K562 (cell line): ENCODE measurements around the gene ZFPM1. TPM values are rescaled to one million over a fixed set of nuclear protein-coding genes. Genes with fewer than 3 reads are reported as not detected.
A peak's percentile ranks its signal among the peaks of the same experiment; 100 is the strongest.

Experiments used
- ATAC-seq: fragments of 200-7000 bp; cut with Tn5 transposase; 3 replicates; pipeline ENCODE4 v1.9.1; 2020; ENCODE audit warnings: moderate library complexity
- BruUV-seq: library from RNA; stranded (reverse); fragments of 400-500 nt; replicated peaks from 2 replicates; lab custom pipeline; 2021; lab: Mats Ljungman, UMichigan
- CTCF ChIA-PET: fragments of 300-600 bp; formaldehyde crosslinking; extraction: SDS; loops from one replicate; lab custom pipeline; 2021; ENCODE audit warnings: low intra/inter-chr PET ratio; lab: Yijun Ruan, JAX
- POLR2A ChIA-PET: fragments of 300-600, 350-650 bp; sonication (Branson Sonifier 250); formaldehyde crosslinking; extraction: SDS; loops from one replicate; lab custom pipeline; 2021; ENCODE audit warnings: antibody characterized with exemption, inconsistent platforms; lab: Yijun Ruan, JAX
- DNase-seq, 4 experiments: peaks; one replicate each; pipeline versions ENCODE4 v3.0.0 to v3.0.0-alpha.2; 2011 to 2018; ENCODE audit warnings: low spot score in 3 of 4, mixed read lengths in 3 of 4; ENCODE audit errors: extremely low read depth in 1 of 4
- FAIRE-seq: peaks from 2 replicates; lab custom pipeline; 2011; peaks lifted over from hg19 to GRCh38; lab: Jason Lieb, UNC
- H2AFZ ChIP-seq: 2 replicates; pipeline ENCODE4 v1.6.0; 2011; ENCODE audit warnings: low read depth, low read length, control low read depth, inconsistent platforms
- H3K27ac ChIP-seq: fragments of 200-600 bp; 3 replicates; pipeline ENCODE4 v1.8.0; 2011; ENCODE audit warnings: low read depth, mild to moderate bottlenecking, control low read depth, inconsistent platforms, low read length, moderate library complexity, mixed read lengths; ENCODE audit errors: extremely low read depth
- H3K27me3 ChIP-seq, 2 experiments: fragments of 300-600 bp in 1 of 2; 2 replicates in 1 of 2; 3 replicates in 1 of 2; pipeline versions ENCODE4 v1.6.0 to v1.8.0; 2011; ENCODE audit warnings: inconsistent platforms in 2 of 2, low read length in 2 of 2, mild to moderate bottlenecking in 1 of 2, mixed read lengths in 1 of 2, moderate library complexity in 1 of 2; ENCODE audit not compliant: control insufficient read depth in 2 of 2, insufficient read depth in 2 of 2
- H3K36me3 ChIP-seq: fragments of 300-600 bp; 3 replicates; pipeline ENCODE4 v1.8.0; 2011; ENCODE audit warnings: mild to moderate bottlenecking, low read length, inconsistent platforms; ENCODE audit not compliant: control insufficient read depth, insufficient read depth
- H3K4me1 ChIP-seq, 2 experiments: fragments of 200-600 bp in 1 of 2; replicated peaks in 1 of 2; 2 replicates in 1 of 2; 3 replicates in 1 of 2; pipeline versions ENCODE4 v1.5.1 to v1.8.0; 2011; ENCODE audit warnings: inconsistent platforms in 2 of 2, low read length in 2 of 2, mild to moderate bottlenecking in 1 of 2, mixed read lengths in 1 of 2, moderate library complexity in 1 of 2; ENCODE audit not compliant: control insufficient read depth in 2 of 2, insufficient read depth in 2 of 2
- H3K4me2 ChIP-seq: 2 replicates; pipeline ENCODE4 v1.6.1; 2011; ENCODE audit warnings: low read length, control low read depth, inconsistent platforms, mixed read lengths; ENCODE audit not compliant: insufficient read depth
- H3K4me3 ChIP-seq: fragments of 200-600 bp; sonication (generic), shearing (Covaris generic); 2 replicates; pipeline ENCODE4 v1.5.1; 2016; ENCODE audit warnings: control low read depth, inconsistent platforms
- H3K79me2 ChIP-seq: fragments of 200-600 bp; 3 replicates; pipeline ENCODE4 v1.8.0; 2011; ENCODE audit warnings: low read length, inconsistent platforms; ENCODE audit not compliant: control insufficient read depth, insufficient read depth
- H3K9ac ChIP-seq, 2 experiments: 2 replicates each; pipeline versions ENCODE4 v1.6.0 to v1.6.1; 2011; ENCODE audit warnings: low read depth in 2 of 2, low read length in 2 of 2, control low read depth in 1 of 2, inconsistent platforms in 1 of 2, mild to moderate bottlenecking in 1 of 2, mixed read lengths in 1 of 2; ENCODE audit not compliant: insufficient read depth in 1 of 2
- H3K9me1 ChIP-seq: one replicate; pipeline ENCODE4 v1.6.0; 2011; ENCODE audit warnings: inconsistent platforms, mild to moderate bottlenecking, low read length, moderate library complexity; ENCODE audit not compliant: control insufficient read depth, insufficient read depth
- H3K9me3 ChIP-seq: replicated peaks from 2 replicates; pipeline ENCODE4 v1.5.1; 2011; ENCODE audit warnings: low read depth, low read length, inconsistent platforms; ENCODE audit not compliant: control insufficient read depth, insufficient read depth
- H4K20me1 ChIP-seq: replicated peaks from 2 replicates; pipeline ENCODE4 v1.6.1; 2011; ENCODE audit warnings: low read length, inconsistent platforms, mixed read lengths; ENCODE audit not compliant: control insufficient read depth, insufficient read depth
- ARNT ChIP-seq, 2 experiments: fragments of 450-650 bp; IDR thresholded peaks; 2 replicates each; pipeline ENCODE4 v1.6.1; 2016; ENCODE audit warnings: mild to moderate bottlenecking in 1 of 2
- ATF7 ChIP-seq: fragments of 450-650 bp; IDR thresholded peaks from 2 replicates; pipeline ENCODE4 v1.7.1; 2014; ENCODE audit warnings: mild to moderate bottlenecking, moderate library complexity
- CBFB ChIP-seq: sonication (generic); formaldehyde crosslinking; IDR thresholded peaks from 2 replicates; pipeline ENCODE4 v1.4.0; 2020; ENCODE audit warnings: mild to moderate bottlenecking, missing genetic modification reagents
- ESRRA ChIP-seq: fragments of 450-650 bp; IDR thresholded peaks from 2 replicates; pipeline ENCODE4 v1.6.1; 2014; ENCODE audit warnings: low read depth, mild to moderate bottlenecking, moderate library complexity, borderline replicate concordance
- ETV1 ChIP-seq: fragments of 450-650 bp; conservative IDR thresholded peaks from 2 replicates; pipeline ENCODE4 v1.6.1; 2016; ENCODE audit warnings: missing genetic modification characterization, control low read depth, low read depth, missing compliant biosample characterization
- JUNB ChIP-seq: fragments of 450-650 bp; formaldehyde crosslinking; conservative IDR thresholded peaks from 2 replicates; pipeline ENCODE4 v1.4.0; 2020; ENCODE audit warnings: mild to moderate bottlenecking
- MNT ChIP-seq, 2 experiments: fragments of 450-650 bp; conservative IDR thresholded peaks; 2 replicates each; pipeline ENCODE4 v1.6.1; 2017; ENCODE audit warnings: mild to moderate bottlenecking in 2 of 2, moderate library complexity in 2 of 2
- RFX5 ChIP-seq: IDR thresholded peaks from 2 replicates; pipeline ENCODE4 v1.6.1; 2011; ENCODE audit warnings: low read depth, mild to moderate bottlenecking, improper control_type of control experiment, low read length
- THAP7 ChIP-seq: fragments of 250-450 bp; sonication (Bioruptor Pico); IDR thresholded peaks from 2 replicates; pipeline ENCODE4 v1.5.0; 2021
- THRAP3 ChIP-seq: fragments of 450-650 bp; IDR thresholded peaks from 2 replicates; pipeline ENCODE4 v1.6.1; 2016; ENCODE audit warnings: mild to moderate bottlenecking, inconsistent platforms, borderline replicate concordance
- ZNF347 ChIP-seq: fragments of 450-650 bp; formaldehyde crosslinking; IDR thresholded peaks from 2 replicates; pipeline ENCODE4 v1.4.0; 2020; ENCODE audit warnings: low read depth, mild to moderate bottlenecking, moderate library complexity
- ZNF551 ChIP-seq: fragments of 250-450 bp; sonication (Bioruptor Pico); IDR thresholded peaks from 2 replicates; pipeline ENCODE4 v1.5.0; 2021; ENCODE audit warnings: mild to moderate bottlenecking, moderate library complexity
- WGBS: fragments of 100-300 bp; shearing (Covaris generic); methylation state at CpG from one replicate; pipeline ENCODE4 v1.1.6; 2016; ENCODE audit warnings: low coverage, mixed read lengths; ENCODE audit not compliant: insufficient coverage; ENCODE audit errors: missing lambda C conversion rate; 5-methylcytosine and 5-hydroxymethylcytosine counted together
- in situ Hi-C: fragments of 300-500 bp; cut with MboI; formaldehyde crosslinking; loops from 4 replicates; pipeline ENCODE4 v1.15.0; 2018; ENCODE audit warnings: inconsistent platforms, mixed read lengths
- intact Hi-C: fragments of 100-400 bp; cut with micrococcal nuclease; formaldehyde crosslinking; loops from 2 replicates; pipeline ENCODE4 v1.14.2; 2022
- polyA plus RNA-seq, 8 experiments: library from polyadenylated mRNA; depleted of rRNA in 4 of 8; stranded (reverse) in 5 of 8; unstranded in 3 of 8; fragments of >200 nt; fragmentation: Nextera tagmentation in 2 of 8; fragmentation: Illumina TruSeq in 1 of 8; extraction: Ambion mirVana in 2 of 8; extraction: Trizol in 1 of 8; gene quantifications; 2 replicates each; pipeline versions ENCODE4 v1.2.1 to v1.2.3, GENCODE V29; 2011 to 2014; ENCODE audit warnings: inconsistent platforms in 1 of 8, missing spikeins in 1 of 8
- total RNA-seq, 7 experiments: library from RNA; depleted of rRNA in 6 of 7; stranded (reverse); fragments of >200 nt in 6 of 7; fragmentation: Illumina TruSeq in 2 of 7; extraction: Trizol in 2 of 7; gene quantifications; 2 replicates each; pipeline versions ENCODE4 v1.2.1 to v1.2.3, GENCODE V29; 2011 to 2021; ENCODE audit warnings: low replicate concordance in 1 of 7

The ZFPM1 gene
- total and polyA plus RNA-seq, 9 of the 15 experiments (the other 6 are each of a cell fraction or from before 2014, with no cell fraction given) = 0.03 to 35.9 (median 1.4) TPM

GRCh38 chr16:88541831-88542616 lies 88.9 kb downstream of the ZFPM1 start:
- no peak for ATAC-seq

More at GRCh38 chr16:88541831-88542616, 88.9 kb downstream of the ZFPM1 start:
- no peak overlapping the region for H3K4me3 ChIP-seq
- no peak overlapping the region for H3K27ac ChIP-seq
- peaks cover 13% of the 10 kb centered on the region for H4K20me1 ChIP-seq
- DNase-seq = no peak
- H3K36me3 ChIP-seq = no peaks in the 10 kb centered on the region
- peaks cover 43 to 61% of the 10 kb centered on the region in 2 experiments; a peak in 4 of 5 replicates for H3K27me3 ChIP-seq
- H2AFZ ChIP-seq = no peak overlapping the region
- FAIRE-seq = peak; percentile 32
- intact Hi-C loops (no loop called here), in situ Hi-C loops (no loop called here)
- H3K4me2 ChIP-seq = no peak overlapping the region
- peaks cover 21% of the 10 kb centered on the region for H3K9me3 ChIP-seq
- 25% methylated on average over 15 of the region's 15 CpGs for WGBS
- CTCF ChIA-PET = no interaction called here
- peaks cover 0 to 41% of the 10 kb centered on the region in 2 experiments; a peak in 3 of 5 replicates for H3K4me1 ChIP-seq
- POLR2A ChIA-PET = interaction anchor here (1.1 kb wide), 1 partner anchor 17 kb away, joined by 3 read pairs; no protein-coding TSS in a partner anchor
- H3K9me1 ChIP-seq = no peaks in the 10 kb centered on the region
- TF ChIP-seq ZNF551 (CRISPR knock-in tag) = no peak
- TF ChIP-seq CBFB (CRISPR knock-in tag) = no peak
- no peak for TF ChIP-seq RFX5
- no peak for TF ChIP-seq THAP7 (CRISPR knock-in tag)
- no peak for TF ChIP-seq ETV1 (tag)
- no peak for TF ChIP-seq ZNF347 (CRISPR knock-in tag)
- TF ChIP-seq ATF7 = no peak
- TF ChIP-seq MNT (conservative IDR thresholded peaks at IDR 0.05) = no peak
- no peak for TF ChIP-seq THRAP3
- TF ChIP-seq ARNT (IDR thresholded peaks at IDR 0.05) = no peak
- no peak for TF ChIP-seq JUNB (CRISPR knock-in tag)
- no peak for TF ChIP-seq ESRRA
- H3K9ac ChIP-seq = no peak overlapping the region
- H3K79me2 ChIP-seq = no peaks in the 10 kb centered on the region
- no TSS peak for BruUV-seq
